Tibial artery (tissue), 4 donors: ENCODE results near the gene YPEL5.
"Not testable (repeated sequence)": the region's sequence is repeated elsewhere in the genome, so short reads cannot be mapped to it uniquely, and the experiment has no call there.

ENCODE experiments used
- DNase-seq, 2 donors: peaks; one replicate each; pipeline ENCODE4 v3.0.0-alpha.2; 2019
- H3K27ac ChIP-seq, 2 donors: fragments of 200-600 bp; sonication (generic) in 1 of 2; 1 replicate in 1 of 2; 2 replicates in 1 of 2; pipeline ENCODE4 v1.5.1; 2018 to 2019; ENCODE audit warnings: mild to moderate bottlenecking in 1 of 2
- H3K27me3 ChIP-seq, 2 donors: fragments of 200-600 bp; sonication (generic) in 1 of 2; one replicate each; pipeline versions ENCODE4 v1.5.1 to v1.6.0; 2016 to 2019
- H3K36me3 ChIP-seq, 3 donors: fragments of 200-600 bp; sonication (generic) in 2 of 3; one replicate each; pipeline ENCODE4 v1.5.1; 2016 to 2019; ENCODE audit warnings: mild to moderate bottlenecking in 2 of 3
- H3K4me1 ChIP-seq, 4 donors: fragments of 200-600 bp; sonication (generic) in 2 of 4; 1 replicate in 3 of 4; 2 replicates in 1 of 4; pipeline ENCODE4 v1.5.1; 2016 to 2019
- H3K4me3 ChIP-seq, 2 donors: fragments of 200-600 bp; sonication (generic) in 1 of 2; 1 replicate in 1 of 2; 2 replicates in 1 of 2; pipeline ENCODE4 v1.5.1; 2018 to 2019; ENCODE audit warnings: mild to moderate bottlenecking in 2 of 2
- H3K9me3 ChIP-seq, 3 donors: fragments of 200-600 bp; sonication (generic) in 1 of 3; one replicate each; pipeline ENCODE4 v1.5.1; 2016 to 2019
- intact Hi-C: fragments of 100-400 bp; cut with DNase I; formaldehyde crosslinking; loops from one replicate; pipeline ENCODE4 v1.15.0; 2023; ENCODE audit warnings: low total_unique reads
- TF ChIP-seq, protein P1 (sequence below), 2 experiments: fragments of 200-600 bp in 1 of 2; fragments of 450-650 bp in 1 of 2; IDR thresholded peaks; one replicate each; pipeline ENCODE4 v1.5.1; 2017 to 2019; ENCODE audit warnings: antibody characterized with exemption in 2 of 2, mild to moderate bottlenecking in 1 of 2, moderate library complexity in 1 of 2

Gene YPEL5

GRCh38 chr2:30146337-30147195 lies at the start of gene YPEL5:
YPEL5 (plus strand) TSS chr2:30147007; CDS start chr2:30156652, 9,645 bp downstream.
- H3K27me3 ChIP-seq = no peaks in the 10 kb centered on the region
- peak; percentile 99 to 100 for DNase-seq
- H3K4me3 ChIP-seq = peak within 1 kb of the TSS; percentile 84 to 98
- intact Hi-C loops = loop anchor here (10.0 kb wide), 1 partner anchor 1088 kb away; the partner anchor contains the start of gene EHD3
- TF ChIP-seq, protein P1, sequence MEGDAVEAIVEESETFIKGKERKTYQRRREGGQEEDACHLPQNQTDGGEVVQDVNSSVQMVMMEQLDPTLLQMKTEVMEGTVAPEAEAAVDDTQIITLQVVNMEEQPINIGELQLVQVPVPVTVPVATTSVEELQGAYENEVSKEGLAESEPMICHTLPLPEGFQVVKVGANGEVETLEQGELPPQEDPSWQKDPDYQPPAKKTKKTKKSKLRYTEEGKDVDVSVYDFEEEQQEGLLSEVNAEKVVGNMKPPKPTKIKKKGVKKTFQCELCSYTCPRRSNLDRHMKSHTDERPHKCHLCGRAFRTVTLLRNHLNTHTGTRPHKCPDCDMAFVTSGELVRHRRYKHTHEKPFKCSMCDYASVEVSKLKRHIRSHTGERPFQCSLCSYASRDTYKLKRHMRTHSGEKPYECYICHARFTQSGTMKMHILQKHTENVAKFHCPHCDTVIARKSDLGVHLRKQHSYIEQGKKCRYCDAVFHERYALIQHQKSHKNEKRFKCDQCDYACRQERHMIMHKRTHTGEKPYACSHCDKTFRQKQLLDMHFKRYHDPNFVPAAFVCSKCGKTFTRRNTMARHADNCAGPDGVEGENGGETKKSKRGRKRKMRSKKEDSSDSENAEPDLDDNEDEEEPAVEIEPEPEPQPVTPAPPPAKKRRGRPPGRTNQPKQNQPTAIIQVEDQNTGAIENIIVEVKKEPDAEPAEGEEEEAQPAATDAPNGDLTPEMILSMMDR (IDR thresholded peaks at IDR 0.05) = no peak
- H3K27ac ChIP-seq = peak within 1 kb of the TSS; percentile 98 to 99
- H3K36me3 ChIP-seq = peaks cover 0 to 10% (median 4%) of the 10 kb centered on the region in 3 donors
- no peaks in the 10 kb centered on the region for H3K9me3 ChIP-seq
- peaks cover 0 to 43% (median 32%) of the 10 kb centered on the region in 4 donors for H3K4me1 ChIP-seq

DNA sequence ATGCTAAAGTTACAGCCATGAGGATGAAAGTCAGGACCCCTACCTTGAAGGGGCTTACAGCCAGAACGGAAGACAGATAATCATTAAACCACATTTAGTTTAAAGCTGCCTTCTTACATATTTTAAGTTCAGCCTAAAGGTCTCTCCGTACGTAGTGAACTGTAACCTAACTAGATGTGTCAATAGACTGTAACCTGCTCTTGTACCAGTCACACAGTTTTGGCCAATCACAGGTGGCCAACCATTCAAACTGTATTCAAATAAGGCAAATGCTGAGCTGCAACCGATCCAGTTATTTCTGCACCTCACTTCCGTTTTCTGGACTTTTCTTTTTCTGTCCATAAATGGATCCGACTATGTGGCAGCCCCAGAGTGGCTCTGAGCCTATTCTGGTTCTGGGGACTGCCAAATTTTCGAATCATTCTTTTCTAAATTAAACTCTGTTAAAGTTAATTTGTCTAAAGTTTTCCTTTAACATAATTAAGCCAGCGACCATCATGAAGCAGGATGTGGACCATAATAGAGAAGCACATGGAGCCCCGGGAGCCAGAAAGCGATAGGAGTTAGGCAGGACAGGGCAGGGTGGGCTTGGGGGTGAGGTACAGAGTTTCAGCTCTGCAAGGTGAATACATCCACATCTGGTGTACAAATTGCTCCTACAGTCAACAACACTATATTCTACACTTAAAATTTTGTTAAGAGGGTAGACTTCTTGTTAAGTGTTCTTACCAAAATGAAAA lies 48.4 kb upstream of the YPEL5 start:
- Histone ChIP-seq H3K4me1 (no peaks in the 10 kb centered on the region), H3K36me3 (no peaks in the 10 kb centered on the region), H3K27me3 (peaks cover 0 to 14% of the 10 kb centered on the region in 2 donors), H3K27ac (no peak overlapping the region), H3K4me3 (no peak overlapping the region), H3K9me3 (peaks cover 0 to 4% (median 0%) of the 10 kb centered on the region in 3 donors)
- TF ChIP-seq, protein P1 (IDR thresholded peaks at IDR 0.05) = no peak
- intact Hi-C loops = no loop called here
- no peak for DNase-seq

DNA sequence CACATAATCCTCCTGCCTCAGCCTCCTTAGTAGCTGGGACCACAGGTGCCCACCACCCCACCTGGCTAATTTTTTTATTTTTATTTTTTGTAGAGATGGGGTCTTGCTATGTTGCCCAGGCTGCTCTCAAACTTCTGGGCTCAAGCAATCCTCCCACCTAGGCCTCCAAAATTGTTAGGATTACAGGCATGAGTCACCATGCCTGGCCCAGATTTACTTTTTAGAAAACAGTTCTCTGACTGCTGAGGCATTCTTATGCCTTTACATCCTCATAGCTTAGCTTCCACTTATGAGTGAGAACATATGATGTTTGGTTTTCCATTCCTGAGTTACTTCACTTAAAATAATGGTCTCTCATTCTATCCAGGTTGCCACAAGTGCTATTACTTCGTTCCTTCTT lies 47.4 kb upstream of the YPEL5 start:
- DNase-seq, H3K27ac ChIP-seq, H3K4me3 ChIP-seq, intact Hi-C loops, H3K9me3 ChIP-seq, H3K4me1 ChIP-seq, H3K36me3 ChIP-seq: not testable (repeated sequence)
- peaks cover 0 to 19% of the 10 kb centered on the region in 2 donors for H3K27me3 ChIP-seq

- intact Hi-C loops, DNase-seq, H3K4me3 ChIP-seq, H3K4me1 ChIP-seq, H3K9me3 ChIP-seq, H3K36me3 ChIP-seq, H3K27ac ChIP-seq: not testable (repeated sequence)
- peaks cover 0 to 21% of the 10 kb centered on the region in 2 donors for H3K27me3 ChIP-seq
Observed at GRCh38 chr2:30100691-30101090, 46.1 kb upstream of the YPEL5 start.

DNA sequence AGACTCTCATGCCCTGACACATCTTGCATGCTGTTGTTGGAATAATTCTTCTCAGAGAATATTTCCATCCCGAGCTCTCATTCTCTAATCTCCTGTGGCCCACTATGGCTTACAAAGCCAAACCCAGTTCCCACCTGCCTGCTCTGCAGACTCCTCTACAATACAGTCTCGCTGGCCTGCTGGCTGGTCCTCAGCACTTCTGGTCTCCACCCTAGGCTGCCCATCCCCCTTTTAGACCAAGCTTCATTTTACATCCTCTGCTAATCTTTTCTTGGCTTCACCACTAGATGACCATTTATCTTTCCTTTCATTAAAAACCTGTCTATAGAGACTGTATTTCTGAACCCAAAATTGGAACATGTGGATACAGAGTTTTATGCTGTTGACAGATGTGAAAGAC lies 42.5 kb upstream of the YPEL5 start:
- no peak overlapping the region for H3K27ac ChIP-seq
- peaks cover 0 to 4% (median 0%) of the 10 kb centered on the region in 3 donors for H3K9me3 ChIP-seq
- TF ChIP-seq, protein P1 (IDR thresholded peaks at IDR 0.05) = no peak
- peaks cover 0 to 17% of the 10 kb centered on the region in 2 donors for H3K27me3 ChIP-seq
- intact Hi-C loops = no loop called here
- no peaks in the 10 kb centered on the region for H3K36me3 ChIP-seq
- H3K4me3 ChIP-seq = no peak overlapping the region
- no peak for DNase-seq
- H3K4me1 ChIP-seq = no peaks in the 10 kb centered on the region

- Histone ChIP-seq H3K4me1 (no peaks in the 10 kb centered on the region), H3K27me3 (peaks cover 0 to 17% of the 10 kb centered on the region in 2 donors), H3K9me3 (no peaks in the 10 kb centered on the region), H3K27ac (no peak overlapping the region), H3K4me3 (no peak overlapping the region), H3K36me3 (no peaks in the 10 kb centered on the region)
- TF ChIP-seq, protein P1 (IDR thresholded peaks at IDR 0.05) = no peak
- no peak for DNase-seq
- intact Hi-C loops = no loop called here
Observed at GRCh38 chr2:30105556-30105955, 41.3 kb upstream of the YPEL5 start.
